Measurements from ENCODE around the gene ATP12A.

The ATP12A gene

GRCh38 chr13:24745861-24746617 is 65.8 kb downstream of the ATP12A start:
- no peak for TF ChIP-seq CTCF (IDR thresholded peaks at IDR 0.05)

GRCh38 chr13:24746618-24747247 is 66.5 kb downstream of the ATP12A start:
- TF ChIP-seq CTCF (IDR thresholded peaks at IDR 0.05): no peak

GRCh38 chr13:24747248-24748060 is 67.2 kb downstream of the ATP12A start:
- TF ChIP-seq CTCF (IDR thresholded peaks at IDR 0.05): no peak

GRCh38 chr13:24748061-24748400 is 67.8 kb downstream of the ATP12A start:
- no peak for TF ChIP-seq CTCF (IDR thresholded peaks at IDR 0.05)

GRCh38 chr13:24759197-24759596 is 79.0 kb downstream of the ATP12A start:
- no peak for TF ChIP-seq CTCF (IDR thresholded peaks at IDR 0.05)
